Uterus (tissue), 2 donors: ENCODE data around the gene PLCL1.

Source experiments
- POLR2A ChIP-seq, 2 donors: fragments of 450-650 bp; IDR thresholded peaks; one replicate each; pipeline ENCODE4 v1.6.1; 2016; ENCODE audit warnings: antibody characterized with exemption in 2 of 2, mild to moderate bottlenecking in 1 of 2, moderate library complexity in 1 of 2
- TF ChIP-seq, protein P1 (sequence below), 4 experiments: fragments of 200-600 bp in 2 of 4; fragments of 450-650 bp in 2 of 4; sonication (generic) in 2 of 4; IDR thresholded peaks; one replicate each; pipeline ENCODE4 v1.5.1; 2016 to 2019; ENCODE audit warnings: antibody characterized with exemption in 4 of 4, mild to moderate bottlenecking in 2 of 4, moderate library complexity in 1 of 4

GRCh38 chr2:197850882-197851450, 46.6 kb downstream of the PLCL1 start:
- TF ChIP-seq POLR2A (IDR thresholded peaks at IDR 0.05) = no peak
- TF ChIP-seq, protein P1, sequence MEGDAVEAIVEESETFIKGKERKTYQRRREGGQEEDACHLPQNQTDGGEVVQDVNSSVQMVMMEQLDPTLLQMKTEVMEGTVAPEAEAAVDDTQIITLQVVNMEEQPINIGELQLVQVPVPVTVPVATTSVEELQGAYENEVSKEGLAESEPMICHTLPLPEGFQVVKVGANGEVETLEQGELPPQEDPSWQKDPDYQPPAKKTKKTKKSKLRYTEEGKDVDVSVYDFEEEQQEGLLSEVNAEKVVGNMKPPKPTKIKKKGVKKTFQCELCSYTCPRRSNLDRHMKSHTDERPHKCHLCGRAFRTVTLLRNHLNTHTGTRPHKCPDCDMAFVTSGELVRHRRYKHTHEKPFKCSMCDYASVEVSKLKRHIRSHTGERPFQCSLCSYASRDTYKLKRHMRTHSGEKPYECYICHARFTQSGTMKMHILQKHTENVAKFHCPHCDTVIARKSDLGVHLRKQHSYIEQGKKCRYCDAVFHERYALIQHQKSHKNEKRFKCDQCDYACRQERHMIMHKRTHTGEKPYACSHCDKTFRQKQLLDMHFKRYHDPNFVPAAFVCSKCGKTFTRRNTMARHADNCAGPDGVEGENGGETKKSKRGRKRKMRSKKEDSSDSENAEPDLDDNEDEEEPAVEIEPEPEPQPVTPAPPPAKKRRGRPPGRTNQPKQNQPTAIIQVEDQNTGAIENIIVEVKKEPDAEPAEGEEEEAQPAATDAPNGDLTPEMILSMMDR (IDR thresholded peaks at IDR 0.05) = no peak
